ENCODE data around the gene AGMO. TPM values are rescaled to one million over a fixed set of nuclear protein-coding genes. Genes with fewer than 3 reads are reported as not detected.
"Not testable (repeated sequence)": the region's sequence is repeated elsewhere in the genome, so short reads cannot be mapped to it uniquely, and the experiment has no call there.

The AGMO gene
- total RNA-seq, 4 donors from 2014 or later: 0.27 to 0.77 (median 0.64) TPM; not detected in 1

DNA sequence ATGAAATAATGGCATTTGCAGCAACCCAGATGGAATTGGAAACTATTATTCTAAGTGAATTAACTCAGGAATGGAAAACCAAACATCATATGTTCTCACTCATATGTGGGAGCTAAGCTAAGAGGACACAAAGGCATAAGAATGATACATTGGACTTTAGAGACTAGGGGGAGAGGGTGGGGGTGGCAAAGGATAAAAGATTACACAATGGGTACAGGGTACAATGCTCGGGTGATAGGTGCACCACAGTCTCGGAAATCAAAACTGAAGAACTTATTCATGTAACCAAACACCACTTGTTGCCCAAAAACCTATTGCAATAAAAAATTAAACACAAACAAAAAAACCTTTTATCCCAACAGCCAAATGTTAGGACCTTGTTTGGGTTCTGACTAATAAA is 17.8 kb downstream of the AGMO start:
- ATAC-seq: no peak
- Histone ChIP-seq H3K36me3 (no peaks in the 10 kb centered on the region), H3K4me3 (no peak overlapping the region), H3K27me3 (no peaks in the 10 kb centered on the region), H3K4me1 (no peaks in the 10 kb centered on the region), H3K27ac (no peak overlapping the region), H3K9me3 (peaks cover 0 to 8% (median 0%) of the 10 kb centered on the region in 3 donors)
- TF ChIP-seq POLR2A (IDR thresholded peaks at IDR 0.05) (no peak), POLR2AphosphoS5 (IDR thresholded peaks at IDR 0.05) (no peak), EP300 (IDR thresholded peaks at IDR 0.05) (no peak)
- TF ChIP-seq, protein P1, sequence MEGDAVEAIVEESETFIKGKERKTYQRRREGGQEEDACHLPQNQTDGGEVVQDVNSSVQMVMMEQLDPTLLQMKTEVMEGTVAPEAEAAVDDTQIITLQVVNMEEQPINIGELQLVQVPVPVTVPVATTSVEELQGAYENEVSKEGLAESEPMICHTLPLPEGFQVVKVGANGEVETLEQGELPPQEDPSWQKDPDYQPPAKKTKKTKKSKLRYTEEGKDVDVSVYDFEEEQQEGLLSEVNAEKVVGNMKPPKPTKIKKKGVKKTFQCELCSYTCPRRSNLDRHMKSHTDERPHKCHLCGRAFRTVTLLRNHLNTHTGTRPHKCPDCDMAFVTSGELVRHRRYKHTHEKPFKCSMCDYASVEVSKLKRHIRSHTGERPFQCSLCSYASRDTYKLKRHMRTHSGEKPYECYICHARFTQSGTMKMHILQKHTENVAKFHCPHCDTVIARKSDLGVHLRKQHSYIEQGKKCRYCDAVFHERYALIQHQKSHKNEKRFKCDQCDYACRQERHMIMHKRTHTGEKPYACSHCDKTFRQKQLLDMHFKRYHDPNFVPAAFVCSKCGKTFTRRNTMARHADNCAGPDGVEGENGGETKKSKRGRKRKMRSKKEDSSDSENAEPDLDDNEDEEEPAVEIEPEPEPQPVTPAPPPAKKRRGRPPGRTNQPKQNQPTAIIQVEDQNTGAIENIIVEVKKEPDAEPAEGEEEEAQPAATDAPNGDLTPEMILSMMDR (IDR thresholded peaks at IDR 0.05): no peak
- WGBS, 2 donors (ENCODE audit: low coverage in 1 of 2): 100% methylated on average over 2 of the region's 2 CpGs; no CpG with 5 or more reads in 1 of the 2 donors

DNA sequence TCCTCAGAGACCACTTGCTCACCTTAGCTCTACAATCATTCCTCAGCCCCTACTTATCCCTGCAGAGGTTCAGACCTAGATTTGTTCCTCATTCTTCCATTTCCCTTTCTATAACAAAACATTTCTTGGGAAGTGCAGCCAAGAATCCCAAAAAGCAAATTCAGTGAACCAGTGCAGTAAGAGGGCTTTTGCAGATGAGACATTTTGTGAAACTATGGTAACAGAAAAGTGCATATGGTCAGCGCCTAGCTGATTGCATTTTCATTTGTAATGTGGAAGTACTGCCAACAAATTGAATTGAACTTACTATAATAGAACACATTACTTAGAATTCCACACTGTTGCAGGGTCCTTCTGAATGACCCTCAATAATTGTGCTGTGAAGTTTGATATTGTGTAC is 18.6 kb downstream of the AGMO start:
- no peaks in the 10 kb centered on the region for H3K27me3 ChIP-seq
- 44 to 80% methylated on average over 1 of the region's 1 CpG for WGBS, 2 donors (ENCODE audit: low coverage in 1 of 2)
- no peak for ATAC-seq

DNA sequence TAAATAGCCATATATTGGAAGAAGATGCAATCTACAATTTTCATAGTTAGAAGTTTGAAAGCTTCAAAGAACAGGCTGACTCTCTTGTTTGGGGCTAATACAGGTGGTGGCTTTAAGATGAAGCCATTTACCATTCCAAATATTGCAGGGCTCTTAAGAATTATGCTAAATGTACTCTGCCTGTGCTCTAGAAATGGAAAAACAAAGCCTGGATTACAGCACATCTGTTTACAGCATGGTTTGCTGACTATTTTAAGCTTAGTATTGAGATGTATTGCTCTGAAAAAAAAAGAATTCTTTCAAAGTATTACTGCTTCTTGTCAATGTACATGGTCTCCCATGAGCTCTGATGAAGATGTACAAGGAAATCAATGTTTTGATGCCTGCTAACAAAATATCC is 34.2 kb downstream of the AGMO start:
- no peaks in the 10 kb centered on the region for H3K4me1 ChIP-seq
- no peaks in the 10 kb centered on the region for H3K27me3 ChIP-seq
- no peak overlapping the region for H3K27ac ChIP-seq
- TF ChIP-seq POLR2AphosphoS5 (IDR thresholded peaks at IDR 0.05) (no peak), POLR2A (IDR thresholded peaks at IDR 0.05) (no peak), EP300 (IDR thresholded peaks at IDR 0.05) (no peak)
- TF ChIP-seq, protein P1 (IDR thresholded peaks at IDR 0.05): no peak
- no peaks in the 10 kb centered on the region for H3K36me3 ChIP-seq
- H3K9me3 ChIP-seq: no peaks in the 10 kb centered on the region
- H3K4me3 ChIP-seq: no peak overlapping the region
- ATAC-seq: no peak

More for the DNA sequence above, 18.6 kb downstream of the AGMO start:
- H3K36me3 ChIP-seq: no peaks in the 10 kb centered on the region
- H3K4me3 ChIP-seq: no peak overlapping the region
- H3K4me1 ChIP-seq: no peaks in the 10 kb centered on the region
- no peak for TF ChIP-seq POLR2A (IDR thresholded peaks at IDR 0.05)
- no peak for TF ChIP-seq POLR2AphosphoS5 (IDR thresholded peaks at IDR 0.05)
- TF ChIP-seq EP300 (IDR thresholded peaks at IDR 0.05): no peak
- TF ChIP-seq, protein P1 (IDR thresholded peaks at IDR 0.05): no peak
- H3K27ac ChIP-seq: no peak overlapping the region
- peaks cover 0 to 8% (median 0%) of the 10 kb centered on the region in 3 donors for H3K9me3 ChIP-seq

DNA sequence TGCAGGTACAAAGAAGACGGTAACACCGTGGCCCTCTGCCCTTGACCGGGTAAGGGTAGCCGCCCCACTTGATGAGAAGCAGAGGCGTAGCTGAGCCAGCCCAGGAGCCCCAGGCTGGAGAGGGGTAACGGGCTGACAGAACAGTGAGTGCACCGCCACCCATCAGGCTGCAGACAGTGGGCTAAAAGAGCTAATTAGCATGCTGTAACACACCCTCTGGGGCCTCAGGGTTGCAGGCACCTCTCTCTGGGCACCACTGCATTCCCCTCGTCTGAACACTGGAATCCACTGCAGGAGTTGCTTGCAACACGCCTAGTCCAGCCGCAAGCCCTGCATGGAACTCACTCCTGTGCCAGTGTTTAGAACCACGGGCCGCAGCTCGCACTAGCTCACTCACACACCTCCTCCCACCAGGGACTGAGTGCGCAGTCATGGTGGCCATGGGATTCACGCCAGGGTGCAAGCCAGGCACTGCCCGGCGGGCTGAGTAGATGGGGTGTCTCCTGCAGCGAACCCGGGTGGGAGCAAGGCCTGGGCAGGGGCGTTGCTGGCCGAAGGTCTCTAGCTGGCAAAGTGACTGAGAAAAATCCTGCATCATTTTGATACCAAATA is 36.1 kb downstream of the AGMO start:
- WGBS, 2 donors (ENCODE audit: low coverage in 1 of 2): 93% methylated on average over 3 of the region's 21 CpGs; no CpG with 5 or more reads in 1 of the 2 donors
- Histone ChIP-seq H3K4me3 (no peak overlapping the region), H3K27me3 (no peaks in the 10 kb centered on the region), H3K4me1 (no peaks in the 10 kb centered on the region), H3K36me3 (no peaks in the 10 kb centered on the region), H3K9me3 (peaks cover 0 to 6% (median 0%) of the 10 kb centered on the region in 3 donors), H3K27ac (no peak overlapping the region)
- TF ChIP-seq POLR2AphosphoS5 (IDR thresholded peaks at IDR 0.05): no peak
- no peak for TF ChIP-seq POLR2A (IDR thresholded peaks at IDR 0.05)
- TF ChIP-seq EP300 (IDR thresholded peaks at IDR 0.05): no peak
- TF ChIP-seq, protein P1 (IDR thresholded peaks at IDR 0.05): no peak
- ATAC-seq: no peak

DNA sequence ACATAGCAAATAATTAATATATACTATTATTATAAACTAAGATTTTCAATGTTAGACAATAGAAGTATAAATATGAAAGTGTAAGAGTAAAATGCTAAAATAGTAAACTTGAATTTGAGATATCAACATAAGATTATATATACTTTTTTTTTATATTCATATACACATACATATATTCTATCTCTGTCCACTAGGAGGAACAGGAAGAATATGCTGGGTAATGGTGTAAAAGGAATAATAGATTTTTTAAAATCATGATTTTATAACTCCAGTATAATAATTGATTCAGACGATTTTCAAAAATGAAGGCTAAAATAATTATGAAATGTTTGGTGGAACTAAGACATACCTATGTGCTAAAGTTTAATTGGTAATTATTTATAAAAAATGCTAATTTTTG is 37.7 kb downstream of the AGMO start:
- H3K4me1 ChIP-seq: no peaks in the 10 kb centered on the region
- ATAC-seq: no peak
- H3K9me3 ChIP-seq: peaks cover 0 to 16% (median 0%) of the 10 kb centered on the region in 3 donors
- WGBS, 2 donors (ENCODE audit: low coverage in 1 of 2): 89 to 95% methylated on average over 1 of the region's 1 CpG
- no peaks in the 10 kb centered on the region for H3K27me3 ChIP-seq
- no peak overlapping the region for H3K4me3 ChIP-seq
- H3K27ac ChIP-seq: no peak overlapping the region
- no peak for TF ChIP-seq POLR2AphosphoS5 (IDR thresholded peaks at IDR 0.05)
- TF ChIP-seq EP300 (IDR thresholded peaks at IDR 0.05): no peak
- TF ChIP-seq, protein P1 (IDR thresholded peaks at IDR 0.05): no peak
- TF ChIP-seq POLR2A (IDR thresholded peaks at IDR 0.05): no peak
- H3K36me3 ChIP-seq: no peaks in the 10 kb centered on the region

DNA sequence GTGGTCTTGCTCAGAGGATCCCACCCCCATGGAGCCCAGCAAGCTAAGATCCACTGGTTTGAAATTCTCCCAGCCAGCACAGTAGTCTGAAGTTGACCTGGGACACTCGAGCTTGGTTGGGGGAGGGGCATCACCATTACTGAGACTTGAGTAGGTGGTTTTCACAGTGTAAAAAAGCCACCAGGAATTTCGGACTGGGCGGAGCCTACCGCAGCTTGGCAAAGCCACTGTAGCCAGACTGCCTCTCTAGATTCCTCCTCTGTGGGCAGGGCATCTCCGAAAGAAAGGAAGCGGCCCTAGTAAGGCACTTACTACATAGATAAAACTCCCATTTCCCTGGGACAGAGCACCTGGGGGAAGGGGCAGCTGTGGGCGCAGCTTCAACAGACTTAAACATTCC is 44.0 kb downstream of the AGMO start:
- H3K4me1 ChIP-seq: peaks cover 0 to 12% (median 0%) of the 10 kb centered on the region in 3 donors
- not testable (repeated sequence) for H3K4me3 ChIP-seq, H3K27me3 ChIP-seq, ATAC-seq, H3K27ac ChIP-seq, H3K36me3 ChIP-seq
- H3K9me3 ChIP-seq: peaks cover 0 to 16% (median 0%) of the 10 kb centered on the region in 3 donors
- 93% methylated on average over 6 of the region's 7 CpGs; no CpG with 5 or more reads in 1 of the 2 donors for WGBS, 2 donors (ENCODE audit: low coverage in 1 of 2)

All from gastroesophageal sphincter (tissue), 4 donors.